CD4-positive, alpha-beta memory T cell (primary cell): ENCODE measurements around the gene SLAIN2. TPM values are rescaled to one million over a fixed set of nuclear protein-coding genes. Genes with fewer than 3 reads are reported as not detected.

Experiments
- CTCF ChIA-PET: fragments of 350-600 bp; sonication (Branson Sonifier 250); formaldehyde crosslinking; loops from one replicate; lab custom pipeline; 2021; ENCODE audit warnings: inconsistent platforms; ENCODE audit not compliant: partially characterized antibody; lab: Charles Lee
- POLR2A ChIA-PET: fragments of 350-600 bp; sonication (Branson Sonifier 250); formaldehyde crosslinking; loops from one replicate; lab custom pipeline; 2021; ENCODE audit not compliant: partially characterized antibody; lab: Charles Lee
- DNase-seq, 5 donors: peaks; one replicate each; pipeline versions ENCODE4 v3.0.0 to v3.0.0-alpha.2; 2020 to 2022; ENCODE audit warnings: mixed read lengths in 1 of 5
- H3K27ac ChIP-seq: one replicate; pipeline ENCODE4 v1.7.0; 2013; ENCODE audit warnings: low read depth, low read length
- H3K27me3 ChIP-seq: 2 replicates; pipeline ENCODE4 v1.7.0; 2013; ENCODE audit warnings: mild to moderate bottlenecking, low read length, moderate library complexity; ENCODE audit not compliant: insufficient read depth
- H3K36me3 ChIP-seq: 2 replicates; pipeline ENCODE4 v1.7.0; 2013; ENCODE audit warnings: mild to moderate bottlenecking, low read length, moderate library complexity; ENCODE audit not compliant: insufficient read depth
- H3K4me1 ChIP-seq: 2 replicates; pipeline ENCODE4 v1.7.0; 2013; ENCODE audit warnings: mild to moderate bottlenecking, low read length, moderate library complexity; ENCODE audit not compliant: insufficient read depth
- H3K4me3 ChIP-seq, 2 donors: one replicate each; pipeline ENCODE4 v1.7.0; 2013; ENCODE audit warnings: low read length in 2 of 2, mild to moderate bottlenecking in 1 of 2
- H3K9me3 ChIP-seq, 2 donors: one replicate each; pipeline ENCODE4 v1.7.0; 2013; ENCODE audit warnings: low read length in 2 of 2, control low read depth in 1 of 2; ENCODE audit not compliant: control insufficient read depth in 1 of 2
- H3K27ac Mint-ChIP-seq, 7 donors: one replicate each; pipeline ENCODE4 v1.8.0; 2020 to 2021; ENCODE audit warnings: mixed read lengths in 7 of 7, mild to moderate bottlenecking in 6 of 7, inconsistent platforms in 3 of 7, moderate library complexity in 3 of 7
- H3K27me3 Mint-ChIP-seq, 2 donors: one replicate each; pipeline ENCODE4 v1.8.0; 2020 to 2021; ENCODE audit warnings: mixed read lengths in 2 of 2
- H3K36me3 Mint-ChIP-seq, 2 donors: one replicate each; pipeline ENCODE4 v1.8.0; 2020 to 2021; ENCODE audit warnings: mixed read lengths in 2 of 2, inconsistent platforms in 1 of 2, mild to moderate bottlenecking in 1 of 2
- H3K4me1 Mint-ChIP-seq, 4 donors: one replicate each; pipeline ENCODE4 v1.8.0; 2020 to 2021; ENCODE audit warnings: mixed read lengths in 4 of 4, mild to moderate bottlenecking in 1 of 4
- H3K4me3 Mint-ChIP-seq, 8 donors: one replicate each; pipeline ENCODE4 v1.8.0; 2020 to 2021; ENCODE audit warnings: mixed read lengths in 8 of 8, mild to moderate bottlenecking in 7 of 8, moderate library complexity in 6 of 8, inconsistent platforms in 3 of 8
- H3K9me3 Mint-ChIP-seq, 8 donors: one replicate each; pipeline ENCODE4 v1.8.0; 2020 to 2021; ENCODE audit warnings: mixed read lengths in 8 of 8, mild to moderate bottlenecking in 5 of 8, inconsistent platforms in 3 of 8, moderate library complexity in 1 of 8
- intact Hi-C: fragments of 100-400 bp; cut with micrococcal nuclease; formaldehyde crosslinking; loops from one replicate; pipeline ENCODE4 v1.15.1; 2023
- polyA plus RNA-seq, 2 donors: library from polyadenylated mRNA; unstranded; fragments of 300-500 nt; fragmentation: Illumina TruSeq; gene quantifications; one replicate each; pipeline ENCODE4 v1.2.3, GENCODE V29; 2021
- total RNA-seq, 2 experiments: library from RNA; stranded (reverse); gene quantifications; one replicate each; pipeline ENCODE4 v1.2.3, GENCODE V29; 2021

The SLAIN2 gene
- total and polyA plus RNA-seq, 4 experiments from 2014 or later: 24.2 to 87.5 (median 55.8) TPM

DNA sequence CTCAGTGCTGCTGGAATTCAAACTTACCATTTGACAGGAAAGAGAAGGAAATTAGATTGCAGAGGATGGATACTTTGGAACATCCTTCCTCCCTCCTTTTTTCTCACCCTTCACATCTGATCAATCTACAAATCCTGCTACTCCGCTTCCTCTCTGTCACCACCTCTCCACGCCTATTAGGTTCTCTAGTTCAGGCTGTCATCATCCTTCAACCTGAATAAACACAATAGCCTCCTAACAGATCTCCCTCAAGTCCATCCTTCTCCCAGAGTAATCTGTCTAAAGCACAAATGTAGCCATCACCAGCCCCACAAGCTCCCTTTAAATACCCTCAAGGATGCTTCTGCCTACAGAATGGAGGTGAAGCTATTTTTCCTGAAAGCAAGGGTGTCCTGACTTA is 20.0 kb upstream of the SLAIN2 start:
- Mint-ChIP-seq H3K36me3 (no peaks in the 10 kb centered on the region), H3K9me3 (no peaks in the 10 kb centered on the region), H3K27ac (no peak overlapping the region), H3K4me1 (no peaks in the 10 kb centered on the region), H3K4me3 (no peak overlapping the region), H3K27me3 (peaks cover 1 to 3% of the 10 kb centered on the region in 2 donors)
- Histone ChIP-seq H3K27me3 (no peaks in the 10 kb centered on the region), H3K4me1 (no peaks in the 10 kb centered on the region), H3K36me3 (no peaks in the 10 kb centered on the region), H3K9me3 (no peaks in the 10 kb centered on the region), H3K4me3 (no peak overlapping the region), H3K27ac (no peak overlapping the region)
- ChIA-PET POLR2A (no interaction called here), CTCF (no interaction called here)
- DNase-seq: no peak
- intact Hi-C loops: no loop called here

DNA sequence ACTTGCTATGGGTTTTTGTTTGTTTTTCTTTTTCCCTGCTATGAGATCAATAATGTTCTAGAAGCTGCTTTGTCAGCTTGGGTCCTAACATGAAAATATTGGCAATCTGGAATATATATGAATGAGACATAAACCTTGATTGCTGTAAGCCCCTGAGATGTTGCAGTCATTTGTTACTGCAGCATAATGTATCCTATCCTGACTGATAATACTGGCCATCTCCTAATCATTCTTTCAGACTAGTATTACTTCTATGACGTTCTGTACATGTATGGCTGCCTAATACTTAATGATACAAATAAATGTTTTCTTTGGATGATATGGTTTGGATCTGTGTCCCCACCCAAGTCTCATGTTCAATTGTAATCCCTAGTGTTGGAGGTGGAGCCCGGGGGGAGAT is 19.3 kb upstream of the SLAIN2 start:
- Histone ChIP-seq H3K9me3 (no peaks in the 10 kb centered on the region), H3K36me3 (no peaks in the 10 kb centered on the region), H3K4me3 (no peak overlapping the region), H3K27me3 (no peaks in the 10 kb centered on the region), H3K4me1 (no peaks in the 10 kb centered on the region), H3K27ac (no peak overlapping the region)
- Mint-ChIP-seq H3K4me1 (no peaks in the 10 kb centered on the region), H3K27me3 (peaks cover 1 to 3% of the 10 kb centered on the region in 2 donors), H3K4me3 (no peak overlapping the region), H3K36me3 (no peaks in the 10 kb centered on the region), H3K27ac (no peak overlapping the region), H3K9me3 (no peaks in the 10 kb centered on the region)
- no peak for DNase-seq
- POLR2A ChIA-PET: no interaction called here
- intact Hi-C loops: no loop called here
- CTCF ChIA-PET: no interaction called here

DNA sequence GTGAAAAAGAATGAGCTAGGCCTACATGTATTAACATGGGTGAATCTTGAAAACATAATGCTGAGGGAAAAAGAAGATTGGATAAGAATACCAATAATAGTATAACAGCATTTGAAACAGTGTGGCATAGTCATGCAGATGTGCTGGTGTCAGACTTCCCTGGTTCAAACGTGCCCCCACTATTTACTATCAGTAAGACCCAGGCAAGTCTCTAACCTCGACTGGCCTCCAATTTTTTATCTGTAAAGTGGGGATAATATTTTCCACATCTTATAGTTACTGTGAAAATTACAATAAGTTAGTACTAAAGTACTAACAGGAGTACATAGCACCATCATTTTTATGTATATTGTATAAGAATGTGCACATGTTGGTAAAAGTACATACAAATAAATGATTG is 17.0 kb upstream of the SLAIN2 start:
- H3K4me1 Mint-ChIP-seq: no peaks in the 10 kb centered on the region
- H3K9me3 ChIP-seq: no peaks in the 10 kb centered on the region
- CTCF ChIA-PET: no interaction called here
- peaks cover 0 to 5% (median 0%) of the 10 kb centered on the region in 8 donors for H3K9me3 Mint-ChIP-seq
- DNase-seq: no peak
- no peak overlapping the region for H3K27ac Mint-ChIP-seq
- POLR2A ChIA-PET: no interaction called here
- H3K27ac ChIP-seq: no peak overlapping the region
- no peak overlapping the region for H3K4me3 Mint-ChIP-seq
- H3K36me3 Mint-ChIP-seq: no peaks in the 10 kb centered on the region
- intact Hi-C loops: no loop called here
- no peaks in the 10 kb centered on the region for H3K27me3 ChIP-seq
- H3K27me3 Mint-ChIP-seq: peaks cover 7 to 9% of the 10 kb centered on the region in 2 donors
- no peak overlapping the region for H3K4me3 ChIP-seq
- no peaks in the 10 kb centered on the region for H3K36me3 ChIP-seq
- no peaks in the 10 kb centered on the region for H3K4me1 ChIP-seq

DNA sequence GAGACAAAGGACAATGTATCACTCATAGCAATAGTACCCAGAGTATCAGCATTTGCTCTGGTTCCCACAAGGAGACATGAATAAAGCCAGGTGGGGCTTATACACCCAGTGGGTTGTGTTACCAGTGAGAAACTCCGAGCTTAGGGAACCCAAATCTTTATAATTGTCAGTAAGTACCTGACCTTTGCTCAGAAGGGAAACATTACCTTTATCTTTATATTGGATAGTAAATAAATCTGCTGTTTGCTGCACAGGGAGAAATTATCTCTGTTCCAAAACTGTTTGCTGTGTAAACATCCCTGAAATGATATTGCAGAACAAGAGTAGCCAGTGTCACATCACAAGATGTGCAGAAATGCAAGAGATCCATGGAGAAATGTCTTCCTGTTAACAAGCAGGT is 12.1 kb upstream of the SLAIN2 start:
- Histone ChIP-seq H3K27ac (no peak overlapping the region), H3K4me3 (no peak overlapping the region), H3K4me1 (no peaks in the 10 kb centered on the region), H3K9me3 (no peaks in the 10 kb centered on the region), H3K27me3 (no peaks in the 10 kb centered on the region), H3K36me3 (no peaks in the 10 kb centered on the region)
- Mint-ChIP-seq H3K36me3 (no peaks in the 10 kb centered on the region), H3K4me3 (no peak overlapping the region), H3K27me3 (peaks cover 10 to 16% of the 10 kb centered on the region in 2 donors), H3K27ac (no peak overlapping the region), H3K9me3 (peaks cover 0 to 5% (median 0%) of the 10 kb centered on the region in 8 donors), H3K4me1 (no peaks in the 10 kb centered on the region)
- ChIA-PET POLR2A (no interaction called here), CTCF (no interaction called here)
- intact Hi-C loops: no loop called here
- no peak for DNase-seq

DNA sequence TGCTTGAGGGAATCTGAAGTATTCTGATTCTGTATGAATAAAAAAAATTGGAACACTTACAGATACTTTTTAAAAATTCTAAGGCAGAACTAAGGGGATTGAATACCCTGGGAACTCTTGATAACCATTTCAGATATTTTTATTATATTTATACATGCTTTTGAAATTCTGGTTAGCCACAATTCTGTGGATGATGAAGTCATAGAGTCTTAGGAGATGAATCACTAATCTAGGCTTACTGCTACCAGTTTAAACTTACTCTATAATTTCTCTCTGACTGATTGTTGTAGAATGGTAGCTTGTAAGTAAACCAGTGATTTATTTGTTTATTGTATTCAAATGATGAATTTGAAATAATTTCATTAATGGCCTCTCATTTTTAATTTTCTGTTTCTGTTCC is 11.4 kb upstream of the SLAIN2 start:
- Histone ChIP-seq H3K4me1 (no peaks in the 10 kb centered on the region), H3K27ac (no peak overlapping the region), H3K9me3 (no peaks in the 10 kb centered on the region), H3K36me3 (no peaks in the 10 kb centered on the region), H3K4me3 (no peak overlapping the region), H3K27me3 (no peaks in the 10 kb centered on the region)
- Mint-ChIP-seq H3K27ac (no peak overlapping the region), H3K9me3 (peaks cover 0 to 5% (median 0%) of the 10 kb centered on the region in 8 donors), H3K36me3 (no peaks in the 10 kb centered on the region), H3K4me3 (no peak overlapping the region), H3K4me1 (no peaks in the 10 kb centered on the region), H3K27me3 (peaks cover 10 to 16% of the 10 kb centered on the region in 2 donors)
- intact Hi-C loops: no loop called here
- POLR2A ChIA-PET: no interaction called here
- no peak for DNase-seq
- CTCF ChIA-PET: no interaction called here

DNA sequence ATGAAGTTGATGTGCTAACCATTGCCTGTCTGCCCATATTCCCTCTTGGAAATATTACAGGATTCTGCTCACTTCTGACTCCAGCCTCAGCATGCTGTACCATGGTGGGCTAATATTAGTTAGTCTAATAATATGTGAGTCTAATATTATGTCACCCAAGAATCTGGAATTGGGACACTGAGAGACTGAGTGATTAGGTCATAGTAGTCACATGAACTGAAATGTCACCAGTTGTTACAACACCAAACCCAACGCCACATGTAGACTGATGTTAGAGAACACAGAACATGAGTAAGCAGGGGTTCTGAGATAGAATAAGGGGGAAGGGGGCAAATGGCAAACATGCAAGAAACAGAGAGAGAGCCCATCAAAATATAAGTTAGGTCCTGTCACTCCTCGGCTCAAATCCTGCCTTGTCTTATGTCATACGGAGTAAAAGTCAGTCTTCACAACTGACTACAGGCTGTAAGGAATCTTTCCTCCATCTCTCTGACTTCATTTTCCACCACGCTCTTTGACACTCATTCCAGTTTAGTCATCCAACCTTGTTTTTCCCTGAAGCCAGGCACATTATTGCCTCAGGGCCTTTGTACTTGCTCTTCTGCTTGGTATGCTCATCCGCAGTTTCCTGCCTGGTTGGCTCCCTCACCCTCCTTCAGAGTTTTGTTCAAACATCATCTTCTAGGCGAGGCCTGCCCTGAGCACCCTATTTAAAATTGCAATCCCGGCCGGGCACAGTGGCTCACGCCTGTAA is 9.6 kb upstream of the SLAIN2 start:
- Histone ChIP-seq H3K36me3 (no peaks in the 10 kb centered on the region), H3K27me3 (no peaks in the 10 kb centered on the region), H3K27ac (no peak overlapping the region), H3K4me3 (no peak overlapping the region), H3K4me1 (no peaks in the 10 kb centered on the region), H3K9me3 (no peaks in the 10 kb centered on the region)
- no peak for DNase-seq
- POLR2A ChIA-PET: no interaction called here
- CTCF ChIA-PET: no interaction called here
- Mint-ChIP-seq H3K4me1 (no peaks in the 10 kb centered on the region), H3K4me3 (no peak overlapping the region), H3K27me3 (peaks cover 6 to 16% of the 10 kb centered on the region in 2 donors), H3K36me3 (no peaks in the 10 kb centered on the region), H3K9me3 (peaks cover 0 to 5% (median 0%) of the 10 kb centered on the region in 8 donors), H3K27ac (peak overlapping the region in 1 of 7 donors; percentile 68)
- intact Hi-C loops: no loop called here

DNA sequence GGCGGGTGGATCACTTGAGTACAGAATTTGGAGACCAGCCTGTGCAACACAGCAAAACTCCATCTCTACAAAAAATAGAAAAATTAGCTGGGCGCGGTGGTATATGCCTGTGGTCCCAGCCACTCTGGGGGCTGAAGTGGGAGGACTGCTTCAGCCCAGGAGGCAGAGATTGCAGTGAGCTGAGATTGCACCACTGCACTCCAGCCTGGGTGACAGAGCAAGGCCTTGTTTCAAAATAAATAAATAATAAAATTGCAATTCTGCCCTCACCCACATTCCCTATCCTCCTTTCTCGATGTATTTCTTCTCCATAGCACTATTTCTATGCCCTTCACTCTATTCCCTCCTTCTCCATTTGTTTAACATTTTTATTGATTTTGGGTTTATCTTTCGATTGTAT is 8.7 kb upstream of the SLAIN2 start:
- CTCF ChIA-PET: no interaction called here
- H3K27me3 Mint-ChIP-seq: peaks cover 6 to 16% of the 10 kb centered on the region in 2 donors
- POLR2A ChIA-PET: no interaction called here
- H3K4me1 Mint-ChIP-seq: peaks cover 0 to 1% (median 0%) of the 10 kb centered on the region in 4 donors
- Histone ChIP-seq H3K36me3 (no peaks in the 10 kb centered on the region), H3K9me3 (no peaks in the 10 kb centered on the region), H3K27me3 (no peaks in the 10 kb centered on the region), H3K4me3 (no peak overlapping the region), H3K27ac (no peak overlapping the region), H3K4me1 (no peaks in the 10 kb centered on the region)
- intact Hi-C loops: no loop called here
- no peak overlapping the region for H3K4me3 Mint-ChIP-seq
- H3K27ac Mint-ChIP-seq: no peak overlapping the region
- DNase-seq: no peak
- H3K9me3 Mint-ChIP-seq: peaks cover 0 to 5% (median 0%) of the 10 kb centered on the region in 8 donors
- H3K36me3 Mint-ChIP-seq: no peaks in the 10 kb centered on the region
